Camera-type eye (tissue), 1 donor: ENCODE results near the gene HLA-DQB2. TPM values are rescaled to one million over a fixed set of nuclear protein-coding genes. Genes with fewer than 3 reads are reported as not detected.

Source experiments
- total RNA-seq: library from RNA; depleted of rRNA; stranded (reverse); fragments of >200 nt; gene quantifications from one replicate; pipeline ENCODE4 v1.2.3, GENCODE V29; 2014

The HLA-DQB2 gene
- total RNA-seq, result not detected

GRCh38 chr6:32763421-32763820 lies at the start of gene HLA-DQB2:
Gene HLA-DQB2 (minus strand): TSS chr6:32763532. CDS start chr6:32763470, 62 bp downstream.

GRCh38 chr6:32741031-32741960 lies 22.0 kb downstream of the HLA-DQB2 start, which contains the start of gene HLA-DQA2:
Gene HLA-DQA2 (plus strand): TSS chr6:32741391. CDS start chr6:32741444, 53 bp downstream.

Other genes with a start within 250 kb of the HLA-DQB2 start
- not detected for gene HLA-DRB5, start 233.2 kb downstream of the HLA-DQB2 start, total RNA-seq
- gene HLA-DRB1, start 173.7 kb downstream of the HLA-DQB2 start, total RNA-seq, result 6.3 TPM
- 0.38 TPM for gene HLA-DQA1, start 126.1 kb downstream of the HLA-DQB2 start, total RNA-seq
- gene HLA-DQB1, start 96.9 kb downstream of the HLA-DQB2 start, total RNA-seq, result 0.27 TPM
- not detected for gene HLA-DQA2, start 22.1 kb downstream of the HLA-DQB2 start, total RNA-seq
- not detected for gene HLA-DOB, start 53.5 kb upstream of the HLA-DQB2 start, total RNA-seq
- gene TAP2, start 75.2 kb upstream of the HLA-DQB2 start, total RNA-seq, result 6.2 TPM
- 10.6 TPM for gene PSMB8, start 80.5 kb upstream of the HLA-DQB2 start, total RNA-seq
- gene TAP1, start 90.2 kb upstream of the HLA-DQB2 start, total RNA-seq, result 12.8 TPM
- 4.0 TPM for gene PSMB9, start 90.7 kb upstream of the HLA-DQB2 start, total RNA-seq
- 4.9 TPM for gene HLA-DMB, start 177.5 kb upstream of the HLA-DQB2 start, total RNA-seq
- 2.6 TPM for gene HLA-DMA, start 189.6 kb upstream of the HLA-DQB2 start, total RNA-seq
- 125 TPM for gene BRD2, start 205.1 kb upstream of the HLA-DQB2 start, total RNA-seq
- gene HLA-DOA, start 246.1 kb upstream of the HLA-DQB2 start, total RNA-seq, result 0.71 TPM